Mucosa of stomach (tissue), 1 donor: Measurements from ENCODE around the gene CATSPER1.

Experiments used
- H3K27me3 ChIP-seq: one replicate; pipeline ENCODE4 v1.7.0; 2013; ENCODE audit warnings: mild to moderate bottlenecking, low read length; ENCODE audit not compliant: control insufficient read depth, insufficient read depth
- H3K36me3 ChIP-seq: one replicate; pipeline ENCODE4 v1.7.0; 2013; ENCODE audit warnings: low read length; ENCODE audit not compliant: control insufficient read depth, insufficient read depth
- H3K4me1 ChIP-seq: one replicate; pipeline ENCODE4 v1.7.0; 2013; ENCODE audit warnings: mild to moderate bottlenecking, low read length; ENCODE audit not compliant: control insufficient read depth, insufficient read depth
- H3K4me3 ChIP-seq: one replicate; pipeline ENCODE4 v1.7.0; 2013; ENCODE audit warnings: low read length
- H3K9ac ChIP-seq: one replicate; pipeline ENCODE4 v1.7.0; 2013; ENCODE audit warnings: mild to moderate bottlenecking, low read length, moderate library complexity
- H3K9me3 ChIP-seq: one replicate; pipeline ENCODE4 v1.7.0; 2013; ENCODE audit warnings: mild to moderate bottlenecking, low read length, moderate library complexity; ENCODE audit not compliant: control insufficient read depth
- donor health status: Pancreatic carcinoma.

CATSPER1 gene

DNA sequence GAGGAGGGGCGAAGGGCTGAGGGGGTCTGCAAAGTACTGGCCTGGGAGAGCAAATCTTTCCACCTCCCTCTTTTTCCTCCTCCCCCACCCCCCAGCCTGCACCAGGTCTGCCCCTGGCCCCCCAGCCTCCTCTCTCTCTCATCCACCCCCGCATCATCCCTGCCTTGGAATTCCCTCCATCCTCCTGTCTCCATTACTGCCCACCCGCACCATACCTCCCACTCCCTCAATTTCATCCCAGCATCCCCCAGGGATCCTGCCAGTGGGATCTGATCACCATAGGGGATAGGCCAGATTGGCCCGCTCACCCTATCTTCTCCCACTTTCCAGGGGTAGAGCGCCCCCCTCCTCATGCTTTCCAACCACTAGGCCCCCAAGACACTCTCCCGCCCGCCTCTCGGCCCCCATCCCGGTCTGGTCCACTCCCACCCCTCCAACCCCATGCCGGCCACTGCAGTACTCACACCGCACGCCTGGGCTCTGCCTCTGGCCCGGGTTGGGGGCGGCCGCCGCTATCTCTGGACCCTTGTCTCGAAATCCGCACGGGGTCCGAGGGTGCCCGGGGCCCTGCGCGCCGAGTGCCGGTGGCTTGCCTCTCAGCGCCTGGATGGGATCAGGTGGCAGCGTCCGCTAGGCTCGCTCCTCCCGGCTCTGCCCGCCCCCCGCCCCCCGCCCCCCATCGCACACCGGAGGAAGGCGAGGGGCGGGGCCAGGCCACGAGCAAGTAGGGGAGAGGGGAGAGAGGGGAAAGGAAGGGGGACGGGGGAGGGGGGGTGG is 22.5 kb upstream of the CATSPER1 start, which contains the start of gene GAL3ST3:
TSS of gene GAL3ST3 (minus strand) at position 615 of the 777 bp plus-strand sequence. CDS start 3,746 bp downstream, outside the sequence.
- H3K4me1 ChIP-seq: peaks cover 27% of the 10 kb centered on the region
- no peaks in the 10 kb centered on the region for H3K36me3 ChIP-seq
- no peak within 1 kb of the TSS for H3K9ac ChIP-seq
- peaks cover 25% of the 10 kb centered on the region for H3K27me3 ChIP-seq
- H3K9me3 ChIP-seq: no peaks in the 10 kb centered on the region
- no peak within 1 kb of the TSS for H3K4me3 ChIP-seq

DNA sequence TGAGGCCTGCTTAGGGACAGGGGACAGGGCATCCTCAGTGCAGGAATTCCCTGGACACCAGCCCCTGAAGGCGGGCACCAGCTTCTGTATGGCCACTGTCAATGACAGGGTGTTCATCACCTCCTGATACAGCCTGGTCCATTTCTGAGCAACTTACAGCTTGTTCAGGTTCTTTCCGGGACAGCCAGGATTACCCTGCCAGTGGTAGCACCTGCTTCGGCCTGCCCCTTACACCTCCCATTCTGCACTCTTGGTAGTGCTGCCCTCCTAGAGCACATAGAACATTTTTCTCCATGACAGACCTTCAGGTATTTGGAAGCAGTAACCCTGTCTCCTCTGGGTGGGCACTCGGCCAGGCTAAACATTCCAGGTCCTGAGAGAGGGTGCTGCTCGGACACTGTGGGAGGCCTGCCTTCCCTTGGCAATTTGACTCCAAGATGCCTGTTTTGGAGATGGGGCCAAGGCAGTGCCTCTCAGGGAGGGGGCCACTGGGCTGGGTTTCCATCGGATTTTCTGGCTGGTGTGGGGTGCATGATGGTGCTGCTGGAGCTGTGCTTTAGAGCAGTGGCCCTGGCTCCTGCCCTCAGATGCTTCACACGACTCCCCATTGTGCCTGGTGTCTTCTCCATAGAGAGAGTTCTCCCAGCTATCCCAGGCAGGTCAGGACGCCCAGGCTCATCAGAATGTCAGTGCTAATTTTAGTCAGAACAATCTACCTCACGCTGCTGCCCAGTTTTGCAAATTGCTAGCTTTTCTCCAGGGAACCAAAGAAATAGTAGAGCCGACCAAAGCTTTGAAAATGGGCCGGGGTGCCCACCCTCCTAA is 21.5 kb upstream of the CATSPER1 start:
- Histone ChIP-seq H3K9ac (no peak overlapping the region), H3K4me3 (no peak overlapping the region), H3K4me1 (peaks cover 20% of the 10 kb centered on the region), H3K27me3 (peaks cover 25% of the 10 kb centered on the region), H3K9me3 (no peaks in the 10 kb centered on the region), H3K36me3 (no peaks in the 10 kb centered on the region)

DNA sequence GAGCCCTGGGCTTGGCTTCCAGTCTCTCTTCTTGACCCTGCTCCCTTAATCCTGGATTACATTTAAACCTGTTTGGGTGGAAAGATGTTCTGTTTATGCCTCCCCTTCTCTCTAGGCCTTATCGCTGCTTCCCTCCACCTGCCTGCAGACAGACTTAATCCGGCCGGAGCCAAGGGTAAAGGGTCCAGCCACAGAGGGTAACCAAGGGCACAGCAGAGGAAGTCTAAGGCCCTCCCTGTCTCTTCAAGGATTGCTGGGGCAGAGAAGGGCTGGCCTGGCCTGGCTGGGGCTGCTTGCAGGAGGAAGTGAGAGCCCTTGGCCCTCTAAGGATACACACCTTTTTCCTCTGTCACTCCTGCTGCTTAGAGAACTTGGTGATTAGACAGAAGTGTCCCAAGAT is 20.6 kb upstream of the CATSPER1 start:
- H3K9me3 ChIP-seq: no peaks in the 10 kb centered on the region
- H3K4me1 ChIP-seq: peaks cover 20% of the 10 kb centered on the region
- peaks cover 25% of the 10 kb centered on the region for H3K27me3 ChIP-seq
- no peak overlapping the region for H3K9ac ChIP-seq
- no peaks in the 10 kb centered on the region for H3K36me3 ChIP-seq
- no peak overlapping the region for H3K4me3 ChIP-seq

DNA sequence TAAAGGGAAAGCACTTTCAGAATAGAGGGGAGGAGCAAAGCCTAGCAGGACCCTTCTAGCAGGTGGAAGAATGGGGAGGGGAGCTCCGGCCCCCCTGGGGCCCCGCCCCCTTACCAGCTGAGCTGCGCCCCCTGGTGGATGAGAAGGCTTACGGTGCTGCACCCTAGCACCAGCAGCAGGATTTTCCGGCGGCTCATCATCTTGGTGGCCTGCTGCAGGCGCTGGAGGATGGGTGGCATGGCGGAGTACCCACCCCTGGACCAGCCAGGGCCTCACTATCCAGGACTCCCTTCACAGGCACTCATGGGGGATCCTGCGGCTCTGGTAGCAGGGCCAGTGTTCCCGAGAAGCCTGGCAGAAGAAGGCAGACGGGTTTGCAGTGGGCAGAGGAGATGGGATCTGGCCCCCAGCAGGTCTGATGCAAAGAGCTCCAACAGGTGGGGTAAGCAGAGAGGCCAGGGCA is 18.9 kb upstream of the CATSPER1 start:
- H3K9ac ChIP-seq: no peak overlapping the region
- H3K4me1 ChIP-seq: peaks cover 8% of the 10 kb centered on the region
- H3K27me3 ChIP-seq: peaks cover 31% of the 10 kb centered on the region
- H3K4me3 ChIP-seq: no peak overlapping the region
- H3K36me3 ChIP-seq: no peaks in the 10 kb centered on the region
- no peaks in the 10 kb centered on the region for H3K9me3 ChIP-seq

DNA sequence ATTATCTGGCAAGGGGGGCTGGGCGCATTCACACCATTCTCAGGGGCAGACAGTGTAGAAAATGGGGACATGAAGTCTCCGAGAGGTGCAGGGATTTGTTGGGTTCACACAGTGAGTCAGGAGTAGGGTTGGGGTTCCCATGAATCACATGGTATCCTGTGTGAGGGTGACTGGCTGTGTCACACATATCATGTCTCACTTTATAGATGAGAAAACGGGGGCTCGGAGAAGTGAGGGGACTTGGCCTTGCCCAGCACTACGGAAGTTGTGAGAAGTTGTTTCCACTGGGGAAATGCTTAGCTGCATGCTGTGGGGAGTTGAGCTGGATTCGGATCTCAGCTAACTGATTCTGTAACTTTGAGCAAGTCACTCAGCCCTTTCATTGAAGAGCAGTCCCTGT is 18.5 kb upstream of the CATSPER1 start:
- Histone ChIP-seq H3K27me3 (peaks cover 31% of the 10 kb centered on the region), H3K4me3 (no peak overlapping the region), H3K4me1 (peaks cover 8% of the 10 kb centered on the region), H3K9me3 (no peaks in the 10 kb centered on the region), H3K9ac (no peak overlapping the region), H3K36me3 (no peaks in the 10 kb centered on the region)

DNA sequence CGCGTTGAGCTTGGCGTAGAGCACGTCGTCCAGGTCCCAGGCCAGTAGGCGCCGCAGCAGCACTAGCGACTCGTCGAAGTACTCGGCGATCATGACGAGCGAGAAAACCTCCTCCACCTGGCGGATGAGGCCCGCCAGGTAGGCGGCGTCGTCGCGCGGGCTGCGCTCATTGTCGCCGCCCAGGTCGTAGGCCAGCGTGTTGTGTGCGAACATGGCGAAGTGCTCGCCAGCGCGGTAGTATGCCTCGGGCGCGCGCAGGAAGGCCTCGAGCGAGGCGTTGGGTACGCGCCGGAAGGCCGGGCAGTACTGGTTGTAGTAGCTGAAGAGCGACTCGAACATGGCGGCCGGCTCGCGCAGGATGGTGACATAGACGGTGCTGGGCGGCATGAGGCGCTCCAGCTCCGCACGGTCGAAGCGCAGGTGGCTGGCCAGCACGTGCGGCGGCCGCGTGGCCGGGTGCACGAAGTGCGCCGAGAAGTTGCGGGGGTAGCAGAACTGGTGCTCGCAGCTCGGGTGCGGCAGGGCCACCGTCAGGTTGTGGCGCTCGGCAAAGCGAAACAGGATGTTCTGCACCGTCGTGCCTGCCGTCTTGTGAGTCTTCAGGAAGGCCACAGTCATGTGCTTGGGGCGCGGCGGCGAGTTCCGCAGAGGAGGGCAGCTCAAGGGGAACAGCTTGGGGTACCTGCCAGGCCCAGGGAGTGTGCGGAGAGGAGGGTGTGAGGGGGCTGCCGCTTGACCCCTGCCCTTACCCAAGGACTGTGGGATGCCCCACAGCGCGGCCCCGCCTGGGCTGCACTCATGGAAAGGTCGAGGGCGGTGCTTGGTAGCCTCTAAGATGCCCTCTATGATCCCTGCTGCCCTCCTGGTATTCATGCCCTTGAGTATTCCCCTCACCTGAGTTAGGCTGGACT is 17.0 kb upstream of the CATSPER1 start:
- H3K4me1 ChIP-seq: peaks cover 8% of the 10 kb centered on the region
- H3K4me3 ChIP-seq: no peak overlapping the region
- H3K9me3 ChIP-seq: no peaks in the 10 kb centered on the region
- peaks cover 25% of the 10 kb centered on the region for H3K27me3 ChIP-seq
- no peak overlapping the region for H3K9ac ChIP-seq
- H3K36me3 ChIP-seq: no peaks in the 10 kb centered on the region

DNA sequence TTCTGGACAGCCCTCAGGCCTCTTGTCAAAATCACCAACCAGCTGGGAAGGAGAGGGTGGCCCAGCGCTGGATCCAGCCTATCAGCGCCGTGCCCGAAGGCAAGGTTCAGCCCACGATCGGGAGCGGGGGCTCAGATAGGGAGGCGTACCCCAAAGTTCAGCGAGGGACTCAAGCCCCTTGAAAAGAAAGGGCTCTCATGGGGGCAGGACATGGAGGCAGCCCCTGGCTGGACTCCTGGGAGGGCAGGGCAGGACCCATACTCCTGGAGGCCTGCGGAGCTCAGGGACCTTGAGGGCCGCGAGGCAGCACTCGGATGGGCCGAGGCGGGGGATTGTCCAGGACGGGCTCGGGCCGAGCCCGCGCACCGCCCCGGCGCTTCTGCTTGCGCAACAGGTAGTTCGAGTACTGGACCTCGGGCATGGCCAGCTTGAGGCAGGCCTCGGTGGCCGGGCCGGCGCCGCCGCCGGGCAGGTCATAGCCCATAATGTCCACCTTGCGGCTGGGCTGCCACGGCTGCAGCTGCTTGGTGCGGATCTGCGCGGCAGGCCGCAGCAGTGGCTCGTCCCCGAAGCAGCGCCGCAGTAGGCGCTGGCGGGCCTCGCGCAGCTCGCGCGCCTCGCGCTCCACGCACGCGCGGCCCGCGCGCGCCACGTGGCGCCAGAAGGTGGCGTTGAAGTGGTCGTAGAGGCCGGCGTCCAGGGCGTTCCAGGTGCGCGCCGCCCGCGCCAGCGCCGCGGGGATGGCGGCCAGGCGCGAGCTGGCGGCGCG is 16.1 kb upstream of the CATSPER1 start:
- no peaks in the 10 kb centered on the region for H3K36me3 ChIP-seq
- no peaks in the 10 kb centered on the region for H3K9me3 ChIP-seq
- H3K27me3 ChIP-seq: peaks cover 16% of the 10 kb centered on the region
- no peak overlapping the region for H3K9ac ChIP-seq
- no peak overlapping the region for H3K4me3 ChIP-seq
- H3K4me1 ChIP-seq: peaks cover 8% of the 10 kb centered on the region

DNA sequence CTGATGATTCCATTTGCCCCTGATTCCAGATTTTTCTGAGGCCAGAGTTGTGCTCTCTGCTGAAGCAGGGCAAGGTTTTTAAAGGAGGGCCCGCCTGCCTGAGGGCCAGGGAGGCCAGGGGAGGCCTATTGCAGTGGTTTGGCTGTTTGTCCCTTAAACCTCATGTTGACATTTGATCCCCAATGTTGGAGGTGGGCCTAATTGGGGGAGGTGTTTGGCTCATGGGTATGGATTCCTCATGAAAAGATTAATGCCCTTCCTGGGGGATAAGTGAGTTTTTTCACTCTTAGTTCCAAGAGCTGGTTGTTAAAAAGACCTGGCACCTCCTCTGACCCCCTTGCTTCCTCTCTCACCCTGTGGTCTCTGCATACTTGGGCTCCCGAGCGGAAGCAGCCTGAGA is 13.5 kb upstream of the CATSPER1 start:
- Histone ChIP-seq H3K9ac (no peak overlapping the region), H3K27me3 (peaks cover 8% of the 10 kb centered on the region), H3K4me3 (no peak overlapping the region), H3K9me3 (no peaks in the 10 kb centered on the region), H3K36me3 (no peaks in the 10 kb centered on the region), H3K4me1 (no peaks in the 10 kb centered on the region)

DNA sequence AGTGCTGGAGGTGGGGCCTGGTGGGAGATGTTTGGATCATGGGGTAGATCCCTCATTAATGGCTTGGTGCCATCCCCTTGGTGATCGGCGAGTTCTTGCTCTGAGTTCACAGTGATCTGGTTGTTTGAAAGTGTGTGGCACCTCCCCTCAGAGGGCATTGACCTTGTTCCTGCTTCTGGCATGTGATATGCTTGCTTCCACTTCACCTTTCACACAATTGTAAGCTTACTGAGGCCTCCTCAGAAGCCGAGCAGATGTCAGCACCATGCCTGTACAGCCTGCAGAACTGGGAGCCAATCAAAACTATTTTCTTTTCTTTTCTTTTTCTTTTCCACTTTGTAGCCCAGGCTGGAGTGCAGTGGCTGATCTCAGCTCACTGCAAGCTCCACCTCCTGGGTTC is 11.0 kb upstream of the CATSPER1 start:
- H3K27me3 ChIP-seq: peaks cover 9% of the 10 kb centered on the region
- no peaks in the 10 kb centered on the region for H3K36me3 ChIP-seq
- no peak overlapping the region for H3K4me3 ChIP-seq
- no peaks in the 10 kb centered on the region for H3K9me3 ChIP-seq
- no peak overlapping the region for H3K9ac ChIP-seq
- H3K4me1 ChIP-seq: no peaks in the 10 kb centered on the region

DNA sequence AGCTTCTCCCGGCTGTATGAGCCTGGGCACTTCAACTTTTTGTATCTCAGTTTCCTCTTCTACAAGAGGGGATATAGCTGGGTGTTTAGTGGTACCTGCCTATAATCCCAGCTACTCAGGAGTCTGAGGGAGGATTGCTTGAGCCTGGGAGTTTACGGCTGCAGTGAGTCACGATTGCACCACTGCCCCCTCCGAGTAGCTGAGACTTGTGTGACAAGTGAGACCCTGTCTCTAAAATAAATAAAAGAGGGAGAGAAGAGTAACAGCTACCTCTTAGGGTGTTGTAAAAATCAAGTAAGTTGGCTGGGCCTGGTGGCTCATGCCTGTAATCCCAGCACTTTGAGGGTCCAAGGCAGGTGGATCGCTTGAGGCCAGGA is 10.0 kb upstream of the CATSPER1 start:
- no peak overlapping the region for H3K9ac ChIP-seq
- no peaks in the 10 kb centered on the region for H3K9me3 ChIP-seq
- no peak overlapping the region for H3K4me3 ChIP-seq
- H3K36me3 ChIP-seq: no peaks in the 10 kb centered on the region
- H3K4me1 ChIP-seq: no peaks in the 10 kb centered on the region
- peaks cover 9% of the 10 kb centered on the region for H3K27me3 ChIP-seq

DNA sequence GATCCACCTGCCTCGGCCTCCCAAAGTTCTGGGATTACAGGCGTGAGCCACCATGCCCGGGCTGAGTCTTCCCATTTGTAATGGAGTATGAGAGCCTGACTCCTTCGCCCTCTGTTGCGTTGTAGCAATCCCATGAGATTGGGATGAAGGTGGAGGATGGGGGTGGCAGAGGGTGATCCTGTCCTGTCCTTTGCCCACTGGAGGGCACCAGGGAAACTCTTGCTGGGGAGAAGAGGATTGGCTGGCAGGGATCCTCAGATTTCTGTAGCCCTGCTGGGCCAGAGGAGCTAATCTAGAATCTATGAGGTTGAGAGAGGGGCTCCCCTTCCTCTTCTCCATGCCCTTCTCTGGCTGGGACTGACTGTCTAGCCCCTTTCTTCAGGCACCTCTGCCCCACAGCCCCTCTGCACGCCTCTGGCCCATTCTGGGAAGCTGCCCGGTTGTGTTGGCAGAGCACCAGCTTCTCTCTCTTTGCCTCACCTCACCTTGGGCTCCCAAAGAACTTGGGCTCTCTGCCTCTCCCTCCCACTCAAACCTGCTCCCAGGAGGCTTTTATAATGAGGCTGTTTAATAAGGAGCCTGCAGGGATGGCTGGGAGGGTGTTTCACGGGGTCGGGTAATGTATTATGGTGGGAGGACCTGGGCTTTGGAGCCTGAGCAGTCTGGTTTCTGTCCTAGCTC is 9.5 kb upstream of the CATSPER1 start:
- no peaks in the 10 kb centered on the region for H3K36me3 ChIP-seq
- H3K9me3 ChIP-seq: no peaks in the 10 kb centered on the region
- no peaks in the 10 kb centered on the region for H3K4me1 ChIP-seq
- no peak overlapping the region for H3K4me3 ChIP-seq
- H3K27me3 ChIP-seq: peaks cover 7% of the 10 kb centered on the region
- no peak overlapping the region for H3K9ac ChIP-seq
